ENCODE measurements around the gene RNF112.
A peak's percentile ranks its signal among the peaks of the same experiment; 100 is the strongest.
"Not testable (repeated sequence)": the region's sequence is repeated elsewhere in the genome, so short reads cannot be mapped to it uniquely, and the experiment has no call there.

RNF112 gene

GRCh38 chr17:19449656-19450055 is 38.6 kb downstream of the RNF112 start:
- DNase-seq = no peak

- peak; percentile 28 for DNase-seq
These were observed 42.3 kb downstream of the RNF112 start for GRCh38 chr17:19453296-19453695.

DNA sequence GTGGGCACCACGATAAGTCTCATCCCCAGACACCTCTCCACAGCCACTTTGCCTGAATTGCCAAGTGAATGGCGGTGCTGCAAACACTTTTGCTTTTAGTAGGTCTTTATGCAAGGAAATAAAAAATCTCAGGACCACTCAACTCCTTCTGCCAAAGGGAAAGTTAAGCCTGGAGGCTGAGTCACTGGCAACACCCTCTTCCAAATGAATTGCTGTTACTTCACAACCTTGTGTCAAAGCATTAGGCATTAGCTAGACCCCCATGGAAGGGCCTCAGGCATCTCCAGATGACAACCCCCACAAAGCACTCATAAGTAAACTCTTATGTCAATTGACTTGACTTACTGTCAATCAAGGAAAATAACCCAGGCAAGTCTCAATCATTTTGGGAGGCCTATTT is 43.0 kb downstream of the RNF112 start:
- DNase-seq = no peak

DNA sequence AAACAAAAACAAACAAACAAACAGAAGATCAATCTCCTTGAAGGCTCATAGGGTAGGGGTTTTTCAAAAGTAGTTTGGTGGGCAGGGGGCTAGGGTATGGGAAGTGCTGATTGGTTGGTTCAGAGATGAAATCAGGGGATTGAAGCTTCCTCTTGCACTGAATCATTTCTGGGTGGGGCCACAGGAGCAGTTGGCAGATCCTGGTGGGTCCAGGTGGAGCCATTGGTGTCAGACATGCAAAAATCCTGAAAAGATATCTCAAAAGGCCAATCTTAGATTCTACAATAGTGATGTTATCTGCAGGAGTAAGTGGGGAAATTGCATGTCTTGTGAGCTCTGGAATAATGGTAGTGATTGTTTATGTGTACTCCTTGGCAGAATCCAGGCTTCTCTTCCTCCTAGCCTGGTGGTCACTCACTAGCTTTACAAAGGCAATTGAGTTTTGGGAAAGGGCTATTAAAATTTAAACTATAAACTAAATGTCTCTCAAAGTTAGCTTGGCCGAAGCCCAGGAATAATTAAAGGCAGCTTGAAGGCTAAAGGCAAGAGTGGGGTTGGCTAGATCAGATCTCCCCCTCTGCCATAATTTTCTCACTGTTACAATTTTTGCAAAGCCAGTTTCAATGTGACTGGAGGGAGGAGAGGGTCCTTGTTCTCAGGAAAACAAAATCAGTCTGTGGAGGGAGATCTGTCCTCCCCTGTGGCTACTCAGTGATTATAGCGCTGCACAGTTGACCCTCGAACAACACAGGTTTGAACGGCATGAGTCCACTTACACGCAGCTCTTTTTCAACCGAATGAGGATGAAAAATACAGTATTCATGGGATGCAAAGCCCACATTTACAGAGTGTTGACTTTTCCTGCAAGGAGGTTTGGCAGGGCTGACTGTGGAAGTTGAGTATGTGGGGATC is 45.2 kb downstream of the RNF112 start:
- DNase-seq = no peak

DNA sequence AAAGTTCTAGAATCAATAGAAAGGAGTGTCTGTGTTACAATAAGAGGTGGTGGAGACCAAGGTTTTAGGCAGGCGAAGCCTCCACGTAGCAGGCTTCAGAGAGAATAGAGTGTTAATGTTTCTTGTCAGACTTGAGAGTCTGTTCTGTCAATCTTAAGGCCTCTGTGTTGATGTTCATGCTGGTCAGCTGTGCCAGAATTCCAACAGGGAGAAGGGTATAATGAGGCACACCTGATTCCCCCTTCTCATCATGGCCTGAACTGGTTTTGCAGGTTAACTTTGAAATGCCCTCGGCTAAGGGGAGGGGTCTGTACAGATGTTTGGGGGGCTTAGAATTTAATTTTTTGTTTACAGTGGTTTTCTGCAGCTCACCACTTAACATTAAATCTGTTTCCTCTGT is 46.0 kb downstream of the RNF112 start:
- peak; percentile 30 for DNase-seq

DNA sequence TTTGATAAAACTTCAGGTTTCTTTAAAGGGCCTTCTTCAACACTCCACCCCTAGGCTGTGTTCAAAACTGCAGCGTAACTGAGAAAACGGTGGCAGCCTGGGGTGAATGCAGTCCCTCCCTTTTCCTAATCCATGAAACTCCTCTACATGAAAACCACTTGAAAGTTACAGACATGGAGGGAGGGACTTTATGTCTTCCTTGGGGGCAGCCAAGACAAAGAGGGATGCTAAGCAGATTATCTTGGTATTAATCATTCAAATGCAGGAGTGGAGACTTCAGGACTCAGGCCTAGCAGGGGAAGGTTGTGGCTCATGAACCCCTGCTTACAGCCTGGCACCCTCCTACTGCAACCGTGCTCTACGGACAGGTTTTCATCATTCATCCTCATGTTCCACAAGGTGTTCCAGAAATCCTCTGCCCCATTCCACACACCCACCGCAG is 46.8 kb downstream of the RNF112 start:
- DNase-seq = no peak

DNA sequence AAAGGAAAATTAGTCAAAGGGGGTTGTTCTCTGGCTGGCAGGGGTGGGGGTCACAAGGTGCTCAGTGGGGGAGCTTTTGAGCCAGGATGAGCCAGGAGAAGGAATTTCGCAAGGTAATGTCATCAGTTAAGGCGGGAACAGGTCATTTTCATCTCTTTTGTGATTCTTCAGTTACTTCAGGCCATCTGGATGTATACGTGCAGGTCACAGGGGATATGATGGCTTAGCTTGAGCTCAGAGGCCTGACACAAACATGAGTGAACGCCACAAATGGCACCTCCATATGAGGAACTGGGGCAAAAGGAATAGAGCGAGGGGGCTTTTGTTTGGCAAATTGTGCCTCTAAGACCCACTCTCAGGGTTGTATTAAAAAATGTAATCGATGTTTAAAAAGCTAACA is 47.4 kb downstream of the RNF112 start:
- not testable (repeated sequence) for DNase-seq

GRCh38 chr17:19459018-19459655 is 48.1 kb downstream of the RNF112 start:
- DNase-seq = not testable (repeated sequence)

GRCh38 chr17:19460700-19461099 is 49.7 kb downstream of the RNF112 start:
- no peak for DNase-seq

- no peak for DNase-seq
These were observed 50.1 kb downstream of the RNF112 start for GRCh38 chr17:19461116-19461515.

GRCh38 chr17:19461681-19462080 is 50.6 kb downstream of the RNF112 start:
- DNase-seq = no peak

- DNase-seq = peak; percentile 42
These were observed 51.5 kb downstream of the RNF112 start for GRCh38 chr17:19462456-19463035.

DNA sequence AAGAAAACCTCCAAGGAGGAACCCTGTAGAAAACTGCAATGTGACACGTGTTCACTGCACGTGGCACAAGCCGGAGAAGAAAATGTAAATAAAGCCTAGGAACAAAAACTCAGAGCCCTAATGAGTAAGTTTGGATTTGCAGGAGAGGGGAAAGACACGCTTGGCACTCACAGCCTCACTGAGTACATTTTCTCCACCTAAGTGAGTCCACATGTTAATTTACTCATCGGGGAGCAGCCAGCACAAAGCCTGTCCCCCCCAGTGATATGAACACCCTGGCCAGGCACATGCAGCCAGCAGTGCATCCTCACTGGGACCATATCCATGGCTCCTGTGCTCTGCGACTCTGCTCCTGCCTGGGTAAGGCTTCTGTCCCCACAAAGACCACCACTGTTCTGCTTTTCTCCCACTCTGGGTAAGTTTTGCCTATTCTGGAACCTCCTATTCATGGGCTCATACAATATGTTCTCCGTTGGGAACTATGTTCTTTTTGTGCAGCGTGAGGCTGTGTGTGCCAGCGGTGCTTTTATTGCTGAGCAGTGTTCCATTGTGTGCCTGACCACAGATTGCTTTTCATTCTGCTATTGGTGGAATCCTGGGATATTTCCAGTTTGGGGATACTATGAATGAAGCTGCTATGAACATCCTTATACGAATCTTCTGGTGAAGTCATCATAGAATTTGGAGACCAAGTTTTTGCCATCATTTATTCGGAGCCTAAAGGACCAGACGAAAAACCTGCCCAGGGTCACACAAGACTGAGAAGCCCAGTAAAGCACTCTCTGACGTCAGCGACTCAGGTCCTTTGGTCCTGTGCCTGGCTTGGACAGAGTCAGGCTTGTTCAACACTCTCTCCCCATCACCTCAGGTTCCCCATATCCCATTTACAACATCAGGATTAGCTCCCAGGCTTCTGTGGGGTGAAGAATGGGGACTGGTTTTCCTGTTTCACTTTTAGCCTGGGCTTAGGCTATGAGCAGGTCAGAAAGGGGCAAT is 53.3 kb downstream of the RNF112 start:
- peak; percentile 54 for DNase-seq

Measured in activated effector memory CD4-positive, alpha-beta T cell treated with anti-CD3 and anti-CD28 coated beads, Interleukin-2, amount 50 U/mL, for 16 hours (primary cell).